GM10847 (cell line): ENCODE measurements around the gene S100P.

Experiments
- POLR2A ChIP-seq: IDR thresholded peaks from 2 replicates; pipeline ENCODE4 v1.6.1; 2011; ENCODE audit not compliant: insufficient read length; ENCODE audit errors: extremely low read depth

The S100P gene

GRCh38 chr4:6727081-6727942 lies 33.6 kb downstream of the S100P start:
- no peak for TF ChIP-seq POLR2A

DNA sequence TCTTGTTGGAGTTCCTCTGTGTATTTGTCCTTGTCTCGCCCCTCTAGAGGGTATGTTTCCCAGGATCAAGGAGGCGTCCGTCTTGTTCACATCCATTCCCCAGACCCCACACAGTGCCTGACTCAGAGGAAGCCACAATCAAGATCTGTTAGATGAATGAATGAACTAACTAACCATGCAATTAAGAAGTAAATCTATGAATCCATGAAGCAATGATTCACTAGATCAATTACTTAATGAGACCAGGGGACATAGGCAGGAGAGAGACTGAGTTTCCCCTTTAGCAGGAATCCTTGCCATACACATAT lies 34.2 kb downstream of the S100P start:
- no peak for TF ChIP-seq POLR2A

- TF ChIP-seq POLR2A = no peak
Observed at GRCh38 chr4:6728320-6729029, 34.8 kb downstream of the S100P start.

DNA sequence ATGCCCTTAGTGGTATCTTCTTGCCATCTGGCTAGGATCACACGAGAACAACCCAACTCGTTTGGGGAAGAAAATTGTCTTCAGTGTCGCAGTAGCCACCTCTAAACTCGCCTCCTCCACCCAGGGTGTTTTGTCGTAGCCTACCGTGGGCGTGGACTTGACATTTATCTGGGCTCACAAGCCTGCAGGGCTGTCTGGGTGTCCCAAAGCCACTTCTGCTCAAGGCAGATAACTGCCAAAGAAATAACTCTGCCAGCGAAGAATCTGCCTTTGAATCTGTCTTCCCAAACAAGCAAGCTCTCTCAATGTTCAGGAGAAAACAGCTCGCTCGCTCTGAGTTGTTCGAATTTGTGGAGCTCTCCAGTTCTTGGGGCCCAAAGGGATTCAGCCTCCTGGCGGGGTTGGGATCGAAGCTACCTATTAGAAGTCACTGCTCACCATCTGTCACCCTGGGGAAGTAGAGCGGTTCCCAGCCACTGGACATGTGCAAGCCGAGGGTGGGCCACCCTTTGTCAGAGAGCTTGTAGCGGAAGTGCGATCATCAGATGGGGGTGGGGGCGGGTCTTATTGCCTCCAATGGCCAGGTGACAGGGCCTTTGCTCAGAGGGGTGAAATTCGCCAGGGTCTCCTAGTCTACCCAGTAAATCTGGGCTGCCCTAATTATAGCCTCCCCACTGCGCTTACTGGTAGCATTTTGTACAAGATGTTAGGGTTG lies 37.1 kb downstream of the S100P start:
- no peak for TF ChIP-seq POLR2A

DNA sequence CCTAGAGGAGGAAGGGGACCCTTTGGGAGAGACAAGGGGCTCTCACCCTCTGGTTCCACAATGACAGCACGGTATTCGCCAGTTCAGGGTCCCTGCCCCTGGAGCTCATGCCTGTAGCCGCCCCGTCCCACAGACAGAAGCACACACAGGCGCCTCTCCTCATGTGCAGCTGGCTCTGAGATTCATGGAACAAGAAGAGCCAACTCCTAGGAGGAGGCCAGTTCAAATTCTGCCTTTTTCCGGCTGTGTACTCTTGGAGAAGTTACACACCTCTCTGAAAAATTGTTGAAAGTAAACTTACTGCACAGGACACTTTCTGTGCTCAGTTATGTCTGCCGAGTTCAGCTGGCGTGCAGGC lies 37.6 kb downstream of the S100P start:
- no peak for TF ChIP-seq POLR2A

DNA sequence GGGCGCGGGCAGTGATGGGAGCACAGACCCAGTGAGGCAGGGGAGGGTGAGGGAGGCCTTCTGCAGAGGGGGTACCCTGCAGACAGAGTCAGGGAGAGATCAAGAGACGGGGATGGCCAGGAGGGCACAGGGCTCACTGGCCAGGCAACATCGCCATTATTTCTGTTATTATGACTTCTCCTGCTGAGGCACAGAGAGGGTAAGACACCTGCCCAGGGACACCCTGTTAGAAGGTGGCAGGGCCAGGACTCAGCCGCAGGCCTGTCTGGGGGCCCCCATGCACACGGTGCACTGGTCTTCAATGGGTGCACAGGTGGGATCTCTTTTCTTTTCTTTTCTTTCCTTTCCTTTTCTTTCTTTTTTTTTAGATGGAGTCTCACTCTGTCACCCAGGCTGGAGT lies 38.1 kb downstream of the S100P start:
- no peak for TF ChIP-seq POLR2A

- no peak for TF ChIP-seq POLR2A
Observed at GRCh38 chr4:6732441-6733357, 39.0 kb downstream of the S100P start.

DNA sequence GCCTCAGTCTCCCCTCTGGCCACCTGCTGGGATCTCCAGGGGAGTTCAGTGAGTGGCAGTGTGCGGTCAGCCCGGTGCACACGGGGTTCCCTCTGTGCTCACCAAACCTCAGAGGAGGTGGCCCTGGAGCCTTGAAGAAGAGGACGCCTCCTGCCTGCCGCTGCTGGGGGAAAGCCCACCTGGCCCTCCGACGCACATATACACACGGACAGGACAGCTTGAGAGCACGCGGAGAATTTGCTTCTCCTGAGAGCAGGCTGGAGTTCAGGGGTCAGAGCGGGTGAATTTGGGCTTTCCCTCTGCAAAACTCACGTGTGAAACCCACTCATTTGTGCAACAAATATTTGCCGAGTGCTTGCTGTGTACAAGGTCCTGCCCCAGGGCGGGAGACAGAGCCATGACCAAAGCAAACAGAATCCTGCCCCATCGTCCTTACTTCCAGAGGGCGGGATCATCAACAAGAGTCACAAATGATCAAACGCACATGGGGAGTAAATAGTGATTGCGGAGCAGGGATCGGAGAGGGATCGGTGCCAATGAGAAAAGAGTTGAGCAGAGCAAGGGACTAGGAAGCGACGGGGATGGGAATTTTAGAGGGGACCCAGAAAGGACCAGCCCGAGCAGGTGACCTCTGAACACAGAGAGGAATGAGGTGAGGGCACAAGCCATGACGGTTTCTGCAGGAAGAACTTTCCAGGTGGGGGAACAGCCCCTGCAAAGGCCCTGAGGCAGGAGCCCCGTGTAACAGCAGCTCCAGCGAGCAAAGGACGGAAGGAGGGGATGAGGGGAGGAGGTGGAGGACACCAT lies 39.9 kb downstream of the S100P start:
- no peak for TF ChIP-seq POLR2A

GRCh38 chr4:6734165-6734786 lies 40.6 kb downstream of the S100P start:
- no peak for TF ChIP-seq POLR2A

DNA sequence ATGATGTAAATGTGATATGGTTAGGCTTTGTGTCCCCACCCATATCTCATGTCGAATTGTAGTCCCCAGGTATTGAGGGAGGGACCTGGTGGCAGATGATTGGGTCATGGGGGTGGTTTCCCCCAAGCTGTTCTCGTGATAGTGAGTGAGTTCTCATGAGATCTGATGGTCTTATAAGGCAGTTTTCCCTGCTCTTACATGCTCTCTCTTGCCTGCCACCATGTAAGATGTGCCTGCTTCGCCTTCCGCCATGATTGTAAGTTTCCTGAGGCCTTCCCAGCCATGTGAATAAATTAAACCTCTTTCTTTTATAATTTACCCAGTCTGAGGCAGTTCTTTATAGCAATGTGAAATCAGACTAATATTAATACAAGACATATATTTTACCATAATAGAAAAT lies 46.2 kb downstream of the S100P start:
- TF ChIP-seq POLR2A = no peak

GRCh38 chr4:6740347-6740746 lies 46.7 kb downstream of the S100P start:
- no peak for TF ChIP-seq POLR2A

- TF ChIP-seq POLR2A = no peak
Observed at GRCh38 chr4:6742507-6742906, 48.8 kb downstream of the S100P start.

DNA sequence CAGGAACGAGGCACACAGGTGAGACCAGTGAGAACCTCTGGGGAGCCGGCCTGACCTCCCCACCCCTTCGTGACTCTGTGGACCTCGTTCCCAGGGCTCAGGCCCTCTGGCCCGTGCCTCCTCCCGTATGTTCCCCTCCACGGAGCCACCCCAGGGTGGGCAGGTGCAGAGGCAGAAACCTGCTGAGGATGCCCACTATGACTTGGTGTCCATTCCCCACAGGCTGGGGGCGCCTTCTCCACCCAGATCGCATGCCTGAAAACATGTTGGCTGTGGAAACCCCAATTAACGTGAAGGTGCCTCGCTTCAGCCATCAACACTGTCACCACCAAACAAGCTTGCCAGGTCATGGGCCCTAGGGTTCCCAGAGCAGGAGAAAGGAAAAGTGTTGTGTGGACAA lies 49.3 kb downstream of the S100P start:
- TF ChIP-seq POLR2A = no peak
